ENCODE data around the gene CLTB.
"Not testable (repeated sequence)": the region's sequence is repeated elsewhere in the genome, so short reads cannot be mapped to it uniquely, and the experiment has no call there.

CLTB gene

GRCh38 chr5:176447978-176448608, 31.8 kb upstream of the CLTB start, which contains the start of gene FAF2:
Gene FAF2 (plus strand): TSS chr5:176448385. CDS start chr5:176448408, 23 bp downstream.
- no peak for TF ChIP-seq ZFX (IDR thresholded peaks at IDR 0.05; ENCODE audit: borderline replicate concordance)
- peak; percentile 99 for TF ChIP-seq CTCF (IDR thresholded peaks at IDR 0.05)
- peak within 1 kb of the TSS; percentile 86 for H3K27ac ChIP-seq

DNA sequence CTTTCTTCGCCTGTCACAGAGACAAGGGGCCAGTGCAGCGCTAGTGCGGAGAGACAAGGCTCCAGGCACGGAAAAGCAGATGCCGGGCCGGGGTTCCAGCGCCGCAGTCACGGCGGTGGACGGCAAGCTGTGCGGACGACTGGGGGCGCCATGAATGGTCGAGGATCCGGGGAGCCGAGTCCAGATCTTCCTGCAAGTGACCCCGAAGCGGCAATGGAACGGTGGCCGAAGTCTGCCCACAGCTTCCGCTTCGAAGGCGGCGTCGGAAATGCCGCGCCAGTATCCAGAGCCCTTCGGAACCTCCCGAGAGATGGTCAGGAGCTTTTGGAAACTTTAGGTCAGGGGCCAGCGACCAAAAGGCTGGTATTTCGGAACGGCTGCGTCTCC, 31.2 kb upstream of the CLTB start:
- peak overlapping the region; percentile 86 for H3K27ac ChIP-seq
- TF ChIP-seq CTCF (IDR thresholded peaks at IDR 0.05) (no peak), ZFX (IDR thresholded peaks at IDR 0.05; ENCODE audit: borderline replicate concordance) (no peak)

GRCh38 chr5:176446884-176447590, 30.7 kb upstream of the CLTB start:
- TF ChIP-seq CTCF (IDR thresholded peaks at IDR 0.05) (no peak), ZFX (IDR thresholded peaks at IDR 0.05; ENCODE audit: borderline replicate concordance) (no peak)
- peak overlapping the region; percentile 86 for H3K27ac ChIP-seq

- TF ChIP-seq CTCF (IDR thresholded peaks at IDR 0.05) = no peak
- TF ChIP-seq ZFX (IDR thresholded peaks at IDR 0.05; ENCODE audit: borderline replicate concordance) = no peak
- no peak overlapping the region for H3K27ac ChIP-seq
These were observed 29.8 kb upstream of the CLTB start for GRCh38 chr5:176446028-176446665.

- TF ChIP-seq ZFX (IDR thresholded peaks at IDR 0.05; ENCODE audit: borderline replicate concordance) (no peak), CTCF (IDR thresholded peaks at IDR 0.05) (no peak)
- H3K27ac ChIP-seq = no peak overlapping the region
These were observed 28.4 kb upstream of the CLTB start for GRCh38 chr5:176444742-176445141.

GRCh38 chr5:176442911-176443310, 26.6 kb upstream of the CLTB start:
- H3K27ac ChIP-seq = not testable (repeated sequence)

DNA sequence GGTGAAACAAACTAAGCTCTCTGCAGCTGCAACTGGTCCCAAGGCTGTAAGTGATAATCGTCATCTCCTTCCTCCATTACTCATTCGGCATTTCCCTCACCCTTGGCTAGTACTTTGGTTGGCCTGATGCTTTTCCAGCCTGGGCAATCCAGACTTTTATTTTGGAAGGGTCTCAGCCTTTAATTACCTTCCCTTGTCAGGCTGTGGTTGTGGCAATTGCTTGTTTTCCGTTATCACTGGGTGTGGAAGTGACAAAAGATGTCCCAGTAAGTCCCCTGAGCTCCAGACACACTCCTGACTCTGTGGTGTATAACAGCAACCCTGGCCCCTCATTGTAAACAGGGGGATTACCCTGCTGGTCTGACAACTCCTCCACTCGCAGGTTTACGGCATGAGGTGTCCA, 25.6 kb upstream of the CLTB start:
- H3K27ac ChIP-seq = no peak overlapping the region
- TF ChIP-seq ZFX (IDR thresholded peaks at IDR 0.05; ENCODE audit: borderline replicate concordance) = no peak
- TF ChIP-seq CTCF (IDR thresholded peaks at IDR 0.05) = no peak
